ENCODE measurements around the gene ASCL3.

The ASCL3 gene

GRCh38 chr11:8933931-8934330, 8.9 kb downstream of the ASCL3 start:
- DNase-seq (ENCODE audit: low spot score): no peak
- TF ChIP-seq, protein P1, sequence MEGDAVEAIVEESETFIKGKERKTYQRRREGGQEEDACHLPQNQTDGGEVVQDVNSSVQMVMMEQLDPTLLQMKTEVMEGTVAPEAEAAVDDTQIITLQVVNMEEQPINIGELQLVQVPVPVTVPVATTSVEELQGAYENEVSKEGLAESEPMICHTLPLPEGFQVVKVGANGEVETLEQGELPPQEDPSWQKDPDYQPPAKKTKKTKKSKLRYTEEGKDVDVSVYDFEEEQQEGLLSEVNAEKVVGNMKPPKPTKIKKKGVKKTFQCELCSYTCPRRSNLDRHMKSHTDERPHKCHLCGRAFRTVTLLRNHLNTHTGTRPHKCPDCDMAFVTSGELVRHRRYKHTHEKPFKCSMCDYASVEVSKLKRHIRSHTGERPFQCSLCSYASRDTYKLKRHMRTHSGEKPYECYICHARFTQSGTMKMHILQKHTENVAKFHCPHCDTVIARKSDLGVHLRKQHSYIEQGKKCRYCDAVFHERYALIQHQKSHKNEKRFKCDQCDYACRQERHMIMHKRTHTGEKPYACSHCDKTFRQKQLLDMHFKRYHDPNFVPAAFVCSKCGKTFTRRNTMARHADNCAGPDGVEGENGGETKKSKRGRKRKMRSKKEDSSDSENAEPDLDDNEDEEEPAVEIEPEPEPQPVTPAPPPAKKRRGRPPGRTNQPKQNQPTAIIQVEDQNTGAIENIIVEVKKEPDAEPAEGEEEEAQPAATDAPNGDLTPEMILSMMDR (IDR thresholded peaks at IDR 0.05; ENCODE audit: extremely low read depth, insufficient read depth, missing control alignments): no peak
- in situ Hi-C loops (cut with MboI; ENCODE audit: low pct_unique_long_range_greater_than_20kb, low sequenced_read_pairs, unreplicated experiment): no loop called here

DNA sequence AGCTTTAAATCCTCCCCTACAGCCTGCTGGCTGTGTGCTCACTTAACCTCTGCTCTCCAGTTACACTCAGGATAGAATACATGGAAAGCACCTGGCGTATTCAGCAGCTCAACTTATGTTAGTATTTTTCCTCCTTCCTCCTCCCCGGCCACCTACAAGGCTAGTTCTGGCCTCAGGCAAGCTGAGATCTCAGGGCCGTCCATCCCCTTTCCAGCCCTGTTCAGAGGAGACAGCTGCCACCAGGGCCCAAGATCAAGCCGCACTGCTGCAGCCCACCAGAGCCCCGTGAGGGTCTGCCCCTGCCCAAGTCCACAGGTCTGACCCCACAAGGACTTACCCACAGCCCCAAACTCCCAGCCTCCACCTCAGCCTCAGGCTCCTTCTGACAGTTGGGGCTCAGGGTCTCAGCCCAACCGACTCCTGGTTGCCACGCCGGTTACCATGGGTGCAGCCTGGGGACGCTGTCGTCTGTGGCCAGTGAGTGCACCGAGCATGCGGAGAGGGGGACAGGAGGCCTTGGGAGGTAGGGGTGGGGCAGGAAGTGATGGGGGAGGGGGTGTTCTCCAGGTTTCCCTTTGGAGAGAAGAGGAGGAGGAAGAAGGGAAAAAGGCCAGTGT, 10.1 kb downstream of the ASCL3 start, which contains the start of gene C11orf16:
Gene C11orf16, minus strand, starts transcription at position 384 of the 617 bp plus-strand sequence. CDS start 639 bp downstream, outside the sequence.
- TF ChIP-seq, protein P1 (IDR thresholded peaks at IDR 0.05; ENCODE audit: extremely low read depth, insufficient read depth, missing control alignments): no peak
- no peak for DNase-seq (ENCODE audit: low spot score)
- in situ Hi-C loops (cut with MboI; ENCODE audit: low pct_unique_long_range_greater_than_20kb, low sequenced_read_pairs, unreplicated experiment): no loop called here

GRCh38 chr11:8930456-8931175, 12.2 kb downstream of the ASCL3 start:
- in situ Hi-C loops (cut with MboI; ENCODE audit: low pct_unique_long_range_greater_than_20kb, low sequenced_read_pairs, unreplicated experiment): no loop called here
- no peak for DNase-seq (ENCODE audit: low spot score)
- TF ChIP-seq, protein P1 (IDR thresholded peaks at IDR 0.05; ENCODE audit: extremely low read depth, insufficient read depth, missing control alignments): no peak

DNA sequence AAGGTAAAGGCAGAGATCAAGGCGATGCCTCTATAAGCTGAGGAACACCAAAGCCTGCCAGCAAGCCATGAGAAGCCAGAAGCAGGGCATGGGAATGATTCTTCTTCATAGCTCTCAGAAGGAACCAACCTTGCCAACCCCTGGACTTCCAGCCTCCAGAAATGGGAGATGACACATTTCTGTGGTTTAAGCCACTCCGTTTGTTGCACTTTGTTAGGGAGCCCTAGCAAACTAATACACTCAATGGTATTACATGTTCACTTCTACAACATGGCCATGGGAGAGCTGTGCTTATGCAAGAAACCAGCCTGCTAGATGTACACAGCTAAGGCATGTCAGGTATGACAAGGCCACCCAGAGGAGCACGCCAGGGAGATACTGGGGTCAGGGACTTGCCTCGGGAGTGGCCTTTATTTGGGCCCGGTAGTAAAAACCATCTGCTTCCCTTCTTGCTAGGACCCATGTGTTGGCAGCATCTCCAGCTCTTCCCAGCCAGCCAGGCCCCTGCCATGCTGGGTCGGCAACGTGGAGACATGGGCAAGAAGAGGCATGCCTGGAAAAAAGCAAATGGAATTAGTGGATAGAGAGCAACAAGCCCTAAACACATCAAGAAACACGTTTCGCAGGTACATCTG, 13.7 kb downstream of the ASCL3 start:
- no peak for DNase-seq (ENCODE audit: low spot score)
- TF ChIP-seq, protein P1 (IDR thresholded peaks at IDR 0.05; ENCODE audit: extremely low read depth, insufficient read depth, missing control alignments): no peak
- in situ Hi-C loops (cut with MboI; ENCODE audit: low pct_unique_long_range_greater_than_20kb, low sequenced_read_pairs, unreplicated experiment): no loop called here

DNA sequence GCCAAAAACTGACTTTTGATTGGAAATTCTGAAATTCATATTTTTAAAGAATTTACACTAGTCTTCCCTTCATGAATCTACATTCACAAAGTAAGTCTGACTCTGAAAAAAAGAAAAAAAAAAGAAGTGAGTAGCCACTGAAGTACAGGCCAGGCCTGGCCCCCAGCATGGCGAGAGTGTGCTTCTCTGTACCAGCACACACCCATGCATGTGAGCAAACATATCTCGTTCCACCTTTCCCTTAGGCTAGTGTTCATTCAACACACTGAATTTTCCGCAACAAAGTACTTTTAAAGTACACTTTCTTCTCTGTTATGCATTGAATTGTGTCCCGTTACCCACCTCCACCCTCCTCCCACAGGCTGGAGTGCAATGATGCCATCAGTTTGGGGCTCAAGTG, 14.6 kb downstream of the ASCL3 start:
- in situ Hi-C loops (cut with MboI; ENCODE audit: low pct_unique_long_range_greater_than_20kb, low sequenced_read_pairs, unreplicated experiment): no loop called here
- no peak for DNase-seq (ENCODE audit: low spot score)
- TF ChIP-seq, protein P1 (IDR thresholded peaks at IDR 0.05; ENCODE audit: extremely low read depth, insufficient read depth, missing control alignments): no peak

- no peak for DNase-seq (ENCODE audit: low spot score)
- in situ Hi-C loops (cut with MboI; ENCODE audit: low pct_unique_long_range_greater_than_20kb, low sequenced_read_pairs, unreplicated experiment): no loop called here
- TF ChIP-seq, protein P1 (IDR thresholded peaks at IDR 0.05; ENCODE audit: extremely low read depth, insufficient read depth, missing control alignments): no peak
Measured at GRCh38 chr11:8927233-8927632, 15.6 kb downstream of the ASCL3 start.

Measured in GM13977 (cell line).